Skeletal muscle tissue (tissue), 5 donors: ENCODE results near the gene OR2A5. TPM values are rescaled to one million over a fixed set of nuclear protein-coding genes. Genes with fewer than 3 reads are reported as not detected.

Experiments
- H3K27ac ChIP-seq: one replicate; pipeline ENCODE4 v1.7.0; 2013; ENCODE audit warnings: mild to moderate bottlenecking, low read depth, low read length, inconsistent platforms
- H3K27me3 ChIP-seq, 3 donors: one replicate each; pipeline ENCODE4 v1.7.0; 2013; ENCODE audit warnings: low read length in 3 of 3; ENCODE audit not compliant: control insufficient read depth in 3 of 3, insufficient read depth in 3 of 3
- H3K36me3 ChIP-seq, 3 donors: one replicate each; pipeline ENCODE4 v1.7.0; 2013; ENCODE audit warnings: low read length in 3 of 3; ENCODE audit not compliant: control insufficient read depth in 3 of 3, insufficient read depth in 3 of 3
- H3K4me1 ChIP-seq, 3 donors: one replicate each; pipeline ENCODE4 v1.7.0; 2013; ENCODE audit warnings: low read length in 3 of 3, mild to moderate bottlenecking in 3 of 3; ENCODE audit not compliant: control insufficient read depth in 3 of 3, insufficient read depth in 3 of 3
- H3K4me3 ChIP-seq, 3 donors: one replicate each; pipeline ENCODE4 v1.7.0; 2013; ENCODE audit warnings: low read length in 3 of 3
- H3K9ac ChIP-seq, 3 donors: one replicate each; pipeline ENCODE4 v1.7.0; 2013; ENCODE audit warnings: low read length in 3 of 3, mild to moderate bottlenecking in 3 of 3, moderate library complexity in 2 of 3, low read depth in 1 of 3
- H3K9me3 ChIP-seq, 3 donors: one replicate each; pipeline ENCODE4 v1.7.0; 2013; ENCODE audit warnings: low read length in 3 of 3; ENCODE audit not compliant: control insufficient read depth in 3 of 3
- small RNA-seq: library from RNA; depleted of rRNA; stranded (forward); fragments of <200 nt; gene quantifications from one replicate; pipeline ENCODE3, GENCODE V24; 2014
- total RNA-seq: library from RNA; depleted of rRNA; stranded (reverse); fragments of >200 nt; gene quantifications from one replicate; pipeline ENCODE4 v1.2.3, GENCODE V29; 2014
- donor health status: Osteomylitis.

The OR2A5 gene
- total RNA-seq, 1 donor from 2014 or later: not detected

- Histone ChIP-seq H3K27me3 (no peaks in the 10 kb centered on the region), H3K4me1 (no peaks in the 10 kb centered on the region), H3K9me3 (no peaks in the 10 kb centered on the region), H3K4me3 (no peak overlapping the region), H3K36me3 (no peaks in the 10 kb centered on the region), H3K27ac (no peak overlapping the region), H3K9ac (no peak overlapping the region)
These were observed 56.5 kb downstream of the OR2A5 start for GRCh38 chr7:144105211-144105610.

Small RNAs within 50 kb of the gene (small RNA-seq; reads per million reads assigned to genes)
- not detected for gene OR2A41P

Other genes with a start within 250 kb of the OR2A5 start
- 90.3 TPM for gene TCAF1, start 146.8 kb upstream of the OR2A5 start, total RNA-seq
- gene OR2F2, start 113.7 kb upstream of the OR2A5 start, total RNA-seq: not detected
- gene OR2F1, start 94.1 kb upstream of the OR2A5 start, total RNA-seq: not detected
- not detected for gene OR6B1, start 48.6 kb upstream of the OR2A5 start, total RNA-seq
- gene OR2A25, start 20.9 kb downstream of the OR2A5 start, total RNA-seq: not detected
- gene OR2A12, start 37.3 kb downstream of the OR2A5 start, total RNA-seq: not detected
- gene OR2A2, start 60.6 kb downstream of the OR2A5 start, total RNA-seq: not detected
- gene OR2A14, start 74.2 kb downstream of the OR2A5 start, total RNA-seq: not detected
- not detected for gene CTAGE4, start 134.5 kb downstream of the OR2A5 start, total RNA-seq
- gene ARHGEF35, start 146.9 kb downstream of the OR2A5 start, total RNA-seq: 1.6 TPM
- under 0.01 TPM for gene OR2A42, start 190.7 kb downstream of the OR2A5 start, total RNA-seq
- gene OR2A7, start 215.8 kb downstream of the OR2A5 start, total RNA-seq: not detected
- not detected for gene CTAGE8, start 220.3 kb downstream of the OR2A5 start, total RNA-seq